ENCODE results near the gene MAP3K6. TPM values are rescaled to one million over a fixed set of nuclear protein-coding genes. Genes with fewer than 3 reads are reported as not detected.

The MAP3K6 gene
- total and polyA plus RNA-seq, 2 of the 4 experiments (the other 2 are of a cell fraction), result 4.8 to 15.9 TPM

DNA sequence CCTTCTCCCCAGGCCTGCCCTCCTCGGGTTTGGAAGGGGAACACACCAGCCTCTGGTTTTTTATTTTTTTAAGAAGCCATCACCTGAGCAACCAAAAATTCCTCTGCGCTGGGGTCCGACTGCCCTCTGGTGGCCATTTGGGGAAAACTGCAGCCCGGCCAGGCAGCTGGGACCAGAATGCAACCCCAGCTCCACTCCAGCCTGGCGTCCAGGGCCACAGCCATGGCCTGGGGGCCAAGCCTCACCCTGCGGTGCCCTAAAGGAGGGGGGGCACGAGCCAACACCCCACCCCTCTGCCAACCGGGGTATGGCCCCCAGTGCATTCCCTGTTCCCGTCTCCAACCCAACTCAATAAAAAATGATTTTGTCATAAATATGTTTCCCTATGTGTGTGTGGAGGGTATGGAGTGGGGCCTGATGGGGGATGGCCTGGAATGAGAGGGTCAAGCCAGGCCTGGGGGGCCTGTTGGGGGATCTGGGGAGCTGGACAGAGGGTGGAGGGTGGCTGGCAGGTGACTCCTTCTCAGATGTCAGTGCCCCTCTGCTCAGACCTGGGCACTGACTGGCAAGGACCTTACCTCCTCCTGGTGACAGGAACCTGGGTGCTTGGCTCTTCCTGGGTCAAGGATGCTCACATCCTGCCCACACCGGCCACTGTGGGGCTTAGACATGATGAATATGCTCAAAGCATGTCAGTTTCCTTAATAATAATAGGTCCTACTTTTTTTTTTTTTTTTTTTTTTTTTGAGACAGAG, 28.9 kb upstream of the MAP3K6 start (continued):
- TF ChIP-seq MXI1 (IDR thresholded peaks at IDR 0.05; ENCODE audit: borderline replicate concordance, low read depth, low read length), result no peak

DNA sequence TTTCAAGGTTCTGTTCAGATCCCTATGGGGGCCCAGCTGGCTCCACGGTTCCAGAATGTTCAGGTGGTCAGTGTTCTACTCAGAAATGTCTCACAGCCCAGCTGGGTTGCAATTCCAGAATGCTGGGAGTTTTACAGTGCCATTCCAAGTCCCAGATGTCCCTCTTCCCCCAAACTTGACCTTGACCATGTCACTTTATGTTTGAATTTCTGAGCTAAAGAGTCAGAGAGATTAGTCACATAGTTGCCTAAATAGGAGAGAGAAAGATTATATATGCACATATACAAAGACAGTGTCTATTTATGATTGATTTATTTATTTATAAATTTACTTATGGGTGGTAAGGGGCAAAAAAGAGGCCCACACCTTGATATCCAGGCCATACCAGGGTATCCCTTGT, 28.2 kb upstream of the MAP3K6 start:
- H3K4ac ChIP-seq (ENCODE audit: low read depth, low read length), result peak overlapping the region; percentile 36; the same call in 1 of the 2 replicates
- H2AFZ ChIP-seq (replicated peaks; ENCODE audit: low read length, poor library complexity), result no peak overlapping the region
- no CpG with 5 or more reads among the region's 1 CpG for WGBS, 2 experiments (ENCODE audit: extremely low coverage in 2 of 2, insufficient read length in 1 of 2)
- no peak overlapping the region for H3K4me3 ChIP-seq (ENCODE audit: insufficient read depth, low read depth, low read length)
- peaks cover 0 to 28% of the 10 kb centered on the region in 2 experiments; a peak in 3 of 4 replicates for H3K79me1 ChIP-seq (ENCODE audit: low read depth in 1 of 2, low read length in 2 of 2)
- H2BK20ac ChIP-seq (ENCODE audit: low read depth, low read length), result 0 out of 2 replicates have a peak overlapping the region, but pooled peaks have one; percentile 8
- 0 out of 2 replicates have a peak overlapping the region, but pooled peaks have one; percentile 18 for H3K27ac ChIP-seq (ENCODE audit: insufficient read depth, low read length)
- no peaks in the 10 kb centered on the region for H4K20me1 ChIP-seq (ENCODE audit: insufficient read depth, low read length)
- no peak overlapping the region for H2BK120ac ChIP-seq (ENCODE audit: low read depth, low read length)
- peaks cover 22% of the 10 kb centered on the region for H3K9me1 ChIP-seq (ENCODE audit: insufficient read depth, low read length)
- no peak overlapping the region for H4K8ac ChIP-seq (ENCODE audit: low read depth in 2 of 2, low read length in 2 of 2)
- CTCF ChIA-PET, result interaction anchor here (0.6 to 4.7 kb wide), 10 partner anchors 28 to 350 kb away, joined by 3 to 79 read pairs (median 3); partner anchors contain the start of gene MAP3K6
- in situ Hi-C loops (cut with MboI; ENCODE audit: low sequenced_read_pairs) (loop anchor here (5.0 to 10.0 kb wide), 3 partner anchors 93 to 290 kb away; no protein-coding TSS in a partner anchor), intact Hi-C loops (cut with micrococcal nuclease) (loop anchor here (1.0 to 10.0 kb wide), 5 partner anchors 38 to 293 kb away; no protein-coding TSS in a partner anchor), dilution Hi-C loops (cut with HindIII; ENCODE audit: low sequenced_read_pairs, unreplicated experiment) (no loop called here)
- H4K5ac ChIP-seq (ENCODE audit: low read depth, low read length), result no peak overlapping the region
- H3K27me3 ChIP-seq (ENCODE audit: control insufficient read depth, insufficient read depth, low read length), result no peaks in the 10 kb centered on the region
- H3K18ac ChIP-seq (ENCODE audit: low read depth, low read length), result no peak overlapping the region
- 0 out of 2 replicates have a peak overlapping the region, but pooled peaks have one; percentile 42 for H3K14ac ChIP-seq (replicated peaks; ENCODE audit: low read depth, low read length)
- H3K36me3 ChIP-seq (ENCODE audit: control insufficient read depth, insufficient read depth, low read length), result no peaks in the 10 kb centered on the region; the same call in 1 of the 2 replicates
- ATAC-seq (ENCODE audit: low read depth), result no peak
- H3K4me2 ChIP-seq (ENCODE audit: low read depth, low read length), result peak overlapping the region; percentile 7; the same call in 1 of the 2 replicates
- POLR2A ChIA-PET (ENCODE audit: unreplicated experiment), result interaction anchor here (0.5 kb wide), 1 partner anchor 108 kb away, joined by 3 read pairs; no protein-coding TSS in a partner anchor
- no peak overlapping the region for H2AK5ac ChIP-seq (ENCODE audit: low read depth, low read length)
- H2BK5ac ChIP-seq (ENCODE audit: low read depth, low read length, poor library complexity, severe bottlenecking), result peak overlapping the region; percentile 54
- no peak overlapping the region; the same call in 2 of the 3 replicates for H2BK15ac ChIP-seq (ENCODE audit: low read depth, low read length)
- TF ChIP-seq ELK1 (IDR thresholded peaks at IDR 0.05; ENCODE audit: borderline replicate concordance, low read depth, low read length), result no peak
- TF ChIP-seq FOS (IDR thresholded peaks at IDR 0.05; ENCODE audit: low read depth, low read length), result no peak
- no peak for TF ChIP-seq NFE2L2 (IDR thresholded peaks at IDR 0.05; ENCODE audit: low read depth, low read length)
- no peak for TF ChIP-seq RAD21 (IDR thresholded peaks at IDR 0.05; ENCODE audit: low read length)
- no peak for TF ChIP-seq RFX5 (IDR thresholded peaks at IDR 0.05; ENCODE audit: low read depth, low read length)
- TF ChIP-seq RCOR1 (IDR thresholded peaks at IDR 0.05; ENCODE audit: insufficient replicate concordance, low read length), result no peak
- no peak overlapping the region for H4K91ac ChIP-seq (ENCODE audit: insufficient read depth, low read depth, low read length)
- BruUV-seq (replicated peaks), result no TSS peak
- peak overlapping the region; percentile 60 for H2AK9ac ChIP-seq (replicated peaks; ENCODE audit: low read depth, low read length, poor library complexity)
- H3K9me3 ChIP-seq (ENCODE audit: control insufficient read depth, insufficient read depth, low read length), result no peaks in the 10 kb centered on the region
- H3K56ac ChIP-seq (ENCODE audit: extremely low read depth, insufficient read depth, low read length), result no peak overlapping the region
- H3K9ac ChIP-seq (ENCODE audit: low read depth, low read length), result no peak overlapping the region; the same call in 1 of the 2 replicates
- peak; percentile 54 for DNase-seq
- H3K23ac ChIP-seq (ENCODE audit: low read depth, low read length), result no peak overlapping the region
- H3K4me1 ChIP-seq (ENCODE audit: control insufficient read depth, insufficient read depth, low read length), result peaks cover 17% of the 10 kb centered on the region
